ENCODE measurements around the gene PTP4A2.

Gene PTP4A2

GRCh38 chr1:31883357-31883942 is 54.7 kb downstream of the PTP4A2 start:
- DNase-seq: no peak

DNA sequence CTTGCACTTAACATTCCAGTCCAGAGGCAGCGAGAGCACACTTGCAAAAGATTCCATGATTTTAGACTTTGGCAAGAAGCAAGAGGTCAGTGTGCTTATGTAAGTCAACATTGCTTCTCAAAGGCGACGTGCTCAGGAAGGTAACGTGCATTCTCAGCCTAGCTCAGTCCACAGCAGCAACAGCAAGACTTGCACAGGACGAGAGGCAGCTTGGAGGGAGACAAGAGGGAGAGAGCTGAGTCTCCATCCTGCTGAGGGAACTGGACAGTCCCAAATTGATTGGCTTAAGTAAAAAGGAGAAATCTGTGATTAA is 56.5 kb downstream of the PTP4A2 start:
- no peak for DNase-seq

GRCh38 chr1:31880957-31881687 is 57.0 kb downstream of the PTP4A2 start:
- no peak for DNase-seq

DNA sequence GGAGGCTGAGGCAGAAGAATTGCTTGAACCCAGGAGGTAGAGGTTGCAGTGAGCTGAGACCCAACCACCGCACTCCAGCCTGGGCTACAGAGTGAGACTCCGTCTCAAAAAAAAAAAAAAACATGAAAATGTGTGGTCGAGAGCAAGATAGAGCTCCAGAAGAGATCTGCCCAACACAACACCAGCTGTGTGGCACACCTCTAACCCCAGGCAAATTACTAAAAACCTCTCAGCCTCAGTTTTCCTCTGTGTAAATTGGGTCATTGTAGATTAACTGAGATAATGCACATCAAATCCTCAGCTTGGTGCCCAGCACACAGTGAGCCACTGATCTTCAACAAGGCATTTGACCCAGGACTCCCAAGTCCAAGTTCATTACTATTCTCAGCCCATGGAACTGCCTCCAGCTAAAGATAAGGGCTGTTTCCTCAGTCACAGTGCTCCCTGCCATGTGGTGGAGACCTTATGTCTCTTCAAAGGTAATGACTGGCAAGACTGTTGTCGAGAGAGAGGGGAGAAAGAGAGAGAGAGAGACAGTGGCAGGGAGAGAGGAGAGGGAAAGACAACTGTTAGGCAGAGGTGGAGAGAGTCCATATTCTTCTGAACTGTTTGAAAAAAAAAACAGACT is 58.1 kb downstream of the PTP4A2 start:
- no peak for DNase-seq

DNA sequence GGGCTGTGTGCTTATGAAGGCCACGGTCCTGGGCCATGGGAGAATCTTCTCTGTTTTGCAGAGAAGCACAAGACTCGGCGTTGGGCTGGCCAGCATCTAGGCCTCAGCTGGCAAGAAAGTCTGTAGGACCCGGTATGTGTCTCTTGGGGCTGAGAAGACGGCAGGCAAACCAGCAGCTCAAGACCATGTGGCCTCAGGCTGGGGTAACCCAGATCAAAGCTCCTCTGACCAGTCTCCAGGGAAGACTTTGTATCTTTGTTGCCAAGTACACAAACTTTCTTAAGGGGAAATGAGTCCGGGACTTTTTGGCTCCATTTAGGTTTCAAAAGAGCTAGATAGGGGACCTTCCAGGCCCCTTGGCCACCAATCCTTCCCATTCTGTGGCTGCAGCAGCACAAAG is 60.1 kb downstream of the PTP4A2 start:
- no peak for DNase-seq

DNA sequence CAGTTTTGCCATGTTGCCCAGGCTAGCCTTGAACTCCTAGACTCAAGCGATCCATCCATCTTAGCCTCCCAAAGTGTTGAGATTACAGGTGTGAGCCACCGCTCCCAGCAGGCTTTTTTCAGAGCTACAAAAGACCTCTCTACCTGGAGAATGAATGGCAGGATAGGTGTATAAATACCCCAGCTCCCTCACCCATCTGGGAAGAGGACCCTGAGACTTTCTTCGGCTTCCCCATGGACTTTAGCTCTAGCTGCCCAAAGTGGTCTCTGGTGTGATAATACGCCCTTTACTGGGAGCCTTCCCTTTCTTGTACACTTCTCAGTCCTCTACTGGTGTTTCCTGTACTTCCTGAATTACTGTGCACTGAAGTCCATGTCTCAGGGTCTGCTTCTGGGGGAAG is 60.6 kb downstream of the PTP4A2 start:
- DNase-seq: no peak

GRCh38 chr1:31875636-31876236 is 62.4 kb downstream of the PTP4A2 start:
- no peak for DNase-seq

GRCh38 chr1:31874942-31875341 is 63.2 kb downstream of the PTP4A2 start:
- no peak for DNase-seq

DNA sequence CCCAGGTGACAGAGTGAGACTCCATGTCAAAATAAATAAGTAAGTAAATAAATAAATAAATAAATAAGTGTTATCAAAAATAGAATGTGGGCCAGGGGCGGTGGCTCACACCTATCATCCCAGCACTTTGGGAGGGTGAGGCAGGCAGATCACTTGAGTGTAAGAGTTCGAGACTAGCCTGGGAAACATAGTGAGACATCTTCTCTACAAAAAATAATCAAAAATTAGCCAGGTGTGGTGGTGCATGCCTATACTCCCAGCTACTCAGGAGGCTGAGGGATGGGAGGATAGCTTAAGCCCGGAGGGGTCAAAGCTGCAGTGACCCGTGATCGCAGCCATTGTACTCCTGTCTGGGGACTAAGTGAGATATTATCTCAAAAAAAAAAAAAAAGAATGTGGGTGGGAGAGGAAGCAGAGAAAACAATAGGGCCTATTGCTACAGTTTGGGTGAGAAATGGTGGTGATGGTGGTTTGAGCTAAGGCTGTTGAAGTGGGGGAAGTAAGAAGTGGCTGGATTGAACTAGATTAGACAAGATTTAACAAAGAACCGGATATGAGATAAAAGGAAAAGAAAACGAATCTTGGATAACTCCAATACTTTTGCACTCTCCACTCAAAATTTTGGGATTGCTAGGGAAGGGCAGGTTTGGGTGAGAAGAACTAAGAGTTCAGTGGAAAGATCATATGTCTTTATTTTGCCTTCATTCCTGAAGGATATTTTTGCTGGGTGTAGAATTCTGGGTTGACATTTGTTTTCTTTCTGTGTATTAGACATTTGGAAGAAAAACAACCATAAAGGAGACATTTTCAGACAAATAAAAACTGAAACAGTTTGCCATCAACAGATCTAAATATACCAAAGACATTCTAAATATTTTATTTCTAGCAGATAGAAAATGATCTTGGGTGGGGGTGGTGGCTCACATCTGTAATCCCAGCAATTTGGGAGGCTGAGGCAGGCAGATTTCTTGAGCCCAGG is 65.2 kb downstream of the PTP4A2 start:
- no peak for DNase-seq

GRCh38 chr1:31871703-31872102 is 66.5 kb downstream of the PTP4A2 start:
- no peak for DNase-seq

DNA sequence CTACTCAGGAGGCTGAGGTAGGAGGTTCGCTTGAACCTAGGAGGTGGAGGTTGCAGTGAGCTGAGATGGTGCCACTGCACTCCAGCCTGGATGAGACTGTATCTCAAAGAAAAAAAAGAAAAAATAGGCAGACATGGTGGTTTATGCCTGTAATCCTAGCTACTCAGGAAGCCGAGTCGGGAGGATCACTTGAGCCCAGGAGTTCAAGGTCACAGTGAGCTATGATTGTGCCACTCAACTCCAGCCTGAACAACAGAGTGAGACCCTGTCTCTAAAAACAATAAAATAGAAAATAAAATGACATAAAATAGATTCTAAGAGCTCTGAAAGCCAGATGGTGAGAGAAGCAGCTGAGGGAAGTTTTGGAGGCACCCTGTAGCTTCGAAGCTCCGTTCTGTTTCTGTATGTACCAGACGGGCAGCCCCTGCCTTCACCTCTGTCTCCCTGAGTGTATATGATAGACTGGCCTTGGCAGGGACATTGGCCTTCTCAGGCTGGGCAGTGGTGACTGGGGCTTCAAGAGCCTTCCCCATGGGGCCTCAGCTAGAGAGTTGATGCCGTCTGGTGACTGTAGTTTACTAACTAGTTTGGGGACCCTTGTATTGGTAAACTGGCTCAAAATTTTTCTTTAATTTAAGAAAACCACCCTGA is 68.0 kb downstream of the PTP4A2 start:
- DNase-seq: no peak

GRCh38 chr1:31869449-31869848 is 68.7 kb downstream of the PTP4A2 start:
- no peak for DNase-seq

DNA sequence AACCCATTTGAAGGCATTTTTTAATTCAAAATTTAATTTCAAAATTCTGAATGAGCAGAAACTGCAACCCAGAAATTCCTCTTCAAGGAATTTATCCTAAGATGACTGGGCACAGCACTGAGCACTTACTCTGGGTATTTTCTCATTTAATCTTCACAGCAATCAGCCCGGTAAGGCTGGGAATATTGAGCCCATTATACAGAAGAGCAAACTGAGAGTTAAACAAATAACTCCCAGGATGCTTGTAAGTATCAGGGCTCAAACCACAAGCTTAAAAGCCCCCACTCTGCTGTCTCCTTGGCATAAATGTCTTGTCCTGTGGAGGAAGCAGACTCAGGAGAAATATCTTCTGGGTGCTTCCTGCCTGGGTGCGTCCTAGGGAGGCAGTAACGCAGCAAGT is 69.3 kb downstream of the PTP4A2 start:
- no peak for DNase-seq

DNA sequence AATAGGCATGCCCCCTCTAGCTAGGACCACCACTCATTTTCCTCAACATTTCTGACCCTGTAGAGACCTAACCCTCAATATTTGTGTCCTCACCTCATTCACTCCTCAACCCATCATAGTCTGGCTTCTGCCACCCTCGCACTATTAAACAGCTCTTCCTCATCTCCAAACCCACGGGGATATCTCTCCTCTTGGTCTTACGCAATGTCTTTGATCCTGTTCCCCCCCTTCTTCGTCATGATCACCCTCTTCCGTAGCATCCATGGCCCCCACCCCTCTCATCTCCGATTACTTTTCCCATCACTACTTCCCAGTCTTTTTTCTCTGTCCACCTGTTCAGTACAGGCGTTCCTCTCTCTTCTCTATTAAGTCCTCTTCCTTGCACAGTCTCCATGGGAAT is 70.6 kb downstream of the PTP4A2 start:
- no peak for DNase-seq

- no peak for DNase-seq
Measured at GRCh38 chr1:31866450-31867032, 71.6 kb downstream of the PTP4A2 start.

- DNase-seq: no peak
Measured at GRCh38 chr1:31865728-31866449, 72.3 kb downstream of the PTP4A2 start.

DNA sequence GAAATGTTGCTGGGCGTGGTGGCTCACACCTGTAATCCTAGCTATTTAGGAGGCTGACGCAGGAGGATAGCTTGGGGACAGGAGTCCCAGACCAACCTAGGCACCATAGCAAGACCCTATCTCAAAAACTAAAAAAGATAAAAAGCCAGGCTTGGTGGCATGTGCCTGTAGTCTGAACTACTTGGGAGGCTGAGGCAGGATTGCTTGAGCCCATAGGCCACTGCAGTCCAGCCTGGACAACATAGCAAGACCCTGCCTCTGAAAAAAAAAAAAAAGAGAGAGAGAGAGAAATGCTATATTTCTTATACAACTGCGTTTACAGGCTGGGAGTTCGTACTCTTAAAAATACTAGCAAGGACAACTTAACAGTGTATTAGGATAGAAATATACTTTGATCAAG is 76.1 kb downstream of the PTP4A2 start:
- DNase-seq: no peak

GRCh38 chr1:31861346-31861745 is 76.8 kb downstream of the PTP4A2 start:
- no peak for DNase-seq

- DNase-seq: no peak
Measured at GRCh38 chr1:31860581-31860980, 77.6 kb downstream of the PTP4A2 start.

- DNase-seq: no peak
Measured at GRCh38 chr1:31859719-31860118, 78.4 kb downstream of the PTP4A2 start.

GRCh38 chr1:31859044-31859443 is 79.1 kb downstream of the PTP4A2 start:
- no peak for DNase-seq

Measured in NCI-H2029 (cell line).